SKM-1 treated with dmso at 0.1 percent for 144 hours (cell line): ENCODE measurements around the gene LRRK1.

Source experiments
- DNase-seq: peaks from one replicate; lab custom pipeline; 2025; ENCODE audit not compliant: unreplicated experiment; lab: John Stamatoyannopoulos, UW

The LRRK1 gene

DNA sequence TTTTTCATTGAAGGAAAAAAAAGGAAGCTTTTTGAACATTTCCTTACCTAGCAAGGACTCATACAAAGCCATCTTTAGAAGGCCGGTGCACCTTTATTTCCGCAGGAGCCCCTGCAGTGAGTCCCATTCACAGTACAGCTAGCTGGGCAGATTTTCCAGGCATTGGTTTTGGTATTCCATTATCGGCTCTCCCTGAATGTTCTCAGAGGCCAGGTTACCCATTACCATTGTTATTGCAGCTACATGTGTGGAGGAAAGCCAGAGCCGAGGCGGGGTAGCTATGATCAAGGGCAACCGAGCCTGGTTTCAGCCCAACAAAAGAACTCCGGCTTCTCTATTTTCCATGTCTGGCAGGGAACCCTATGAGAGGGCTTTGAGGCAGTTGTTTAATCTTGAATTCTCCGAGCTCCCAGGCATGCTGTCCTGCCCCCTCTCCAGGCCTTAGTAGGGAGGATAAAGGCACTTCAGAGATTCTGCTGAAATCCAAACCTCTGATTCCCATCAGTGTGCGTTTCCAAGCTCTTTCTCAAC lies 100.3 kb downstream of the LRRK1 start:
- no peak for DNase-seq

DNA sequence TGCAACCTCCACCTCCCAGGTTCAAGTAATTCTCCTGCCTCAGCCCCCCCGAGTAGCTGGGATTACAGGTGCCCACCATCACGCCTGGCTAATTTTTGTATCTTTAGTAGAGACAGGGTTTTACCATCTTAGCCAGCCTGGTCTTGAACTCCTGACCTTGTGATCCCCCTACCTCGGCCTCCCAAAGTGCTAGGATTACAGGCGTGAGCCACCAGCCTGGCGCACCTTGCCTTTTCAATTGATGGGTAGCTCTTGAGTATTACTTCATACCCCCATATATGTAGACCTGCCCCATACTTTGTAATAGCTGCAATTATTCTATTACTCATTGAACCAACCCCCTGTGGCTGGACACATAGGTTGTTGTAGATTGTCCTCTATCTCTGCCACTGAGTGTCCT lies 101.3 kb downstream of the LRRK1 start:
- DNase-seq = no peak

DNA sequence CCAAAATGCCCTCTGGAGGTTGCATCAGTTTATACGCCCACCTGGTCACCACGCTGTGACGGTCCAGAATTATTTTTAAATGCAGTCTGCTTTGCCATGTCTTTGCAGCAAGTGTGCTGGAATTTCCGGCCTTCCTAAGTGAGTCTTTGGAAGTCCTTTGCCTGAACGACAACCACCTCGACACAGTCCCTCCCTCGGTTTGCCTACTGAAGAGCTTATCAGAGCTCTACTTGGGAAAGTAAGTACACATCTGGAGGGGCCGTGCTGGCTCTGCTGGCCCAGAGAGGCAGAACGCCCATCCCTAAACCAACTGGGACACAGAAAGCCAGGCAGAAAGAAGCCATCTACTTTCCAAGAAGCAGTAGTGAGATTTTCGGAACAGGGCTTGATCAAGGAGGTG lies 101.8 kb downstream of the LRRK1 start:
- DNase-seq = no peak

DNA sequence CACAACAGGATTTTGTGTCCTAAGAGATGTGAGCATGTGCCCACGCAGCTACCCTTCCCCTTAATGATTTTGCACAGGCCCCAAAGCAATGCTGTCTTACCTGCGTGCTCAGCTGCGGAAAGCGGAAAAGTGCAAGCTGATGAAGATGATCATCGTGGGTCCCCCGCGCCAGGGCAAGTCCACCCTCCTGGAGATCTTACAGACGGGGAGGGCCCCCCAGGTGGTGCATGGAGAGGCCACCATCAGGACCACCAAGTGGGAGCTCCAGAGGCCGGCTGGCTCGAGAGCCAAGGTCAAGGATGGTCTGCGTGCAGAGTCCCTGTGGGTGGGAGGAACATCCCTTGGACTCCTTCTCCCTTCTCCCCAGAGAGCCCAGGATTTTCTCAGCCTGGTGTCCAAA lies 103.1 kb downstream of the LRRK1 start:
- no peak for DNase-seq

DNA sequence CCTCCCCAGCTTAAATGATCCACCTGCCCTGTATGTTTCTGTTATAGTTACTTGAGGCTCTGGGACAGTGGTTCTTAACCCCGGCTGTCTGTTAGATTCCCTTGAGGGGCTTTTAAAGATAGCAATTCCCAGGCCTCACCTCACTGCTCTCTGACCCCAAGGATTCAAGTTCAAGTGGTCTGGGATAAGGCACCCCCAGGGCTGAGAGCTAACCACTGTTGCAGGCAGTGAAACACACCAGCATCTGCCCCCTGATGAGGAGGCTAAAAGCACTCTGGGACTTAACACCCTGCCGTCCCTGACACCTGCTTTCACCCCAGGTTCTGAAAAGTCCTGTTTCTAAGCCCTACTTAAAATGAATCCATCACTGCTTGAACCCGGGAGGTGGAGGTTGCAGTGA lies 103.7 kb downstream of the LRRK1 start:
- no peak for DNase-seq

DNA sequence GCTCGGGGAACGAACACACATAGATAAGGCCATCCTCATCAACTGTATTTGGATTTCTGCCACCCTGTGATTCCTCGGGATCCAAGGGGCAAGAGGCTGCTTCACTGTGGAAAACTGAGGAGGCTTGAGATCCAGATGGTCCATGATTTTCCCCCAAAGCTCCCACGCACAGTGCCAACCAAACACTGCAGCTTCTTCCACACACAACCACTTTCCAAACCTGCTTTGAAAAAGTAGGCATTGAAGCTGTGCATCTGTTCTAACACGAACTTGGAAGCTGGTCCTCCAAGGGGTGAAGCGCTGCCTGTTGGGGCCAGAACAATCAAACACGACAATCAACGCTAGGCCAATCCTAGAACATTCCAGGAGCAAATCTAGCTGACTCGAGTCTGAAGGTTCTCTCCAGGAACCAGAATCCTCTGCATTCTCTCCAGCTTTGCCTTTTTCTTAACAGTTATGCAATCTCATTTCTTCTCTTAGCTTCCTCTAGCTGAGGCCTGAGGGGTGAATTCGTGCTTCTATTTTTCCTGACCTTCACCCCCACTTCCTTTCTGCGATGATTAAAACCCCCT lies 104.4 kb downstream of the LRRK1 start:
- peak; percentile 28 for DNase-seq

DNA sequence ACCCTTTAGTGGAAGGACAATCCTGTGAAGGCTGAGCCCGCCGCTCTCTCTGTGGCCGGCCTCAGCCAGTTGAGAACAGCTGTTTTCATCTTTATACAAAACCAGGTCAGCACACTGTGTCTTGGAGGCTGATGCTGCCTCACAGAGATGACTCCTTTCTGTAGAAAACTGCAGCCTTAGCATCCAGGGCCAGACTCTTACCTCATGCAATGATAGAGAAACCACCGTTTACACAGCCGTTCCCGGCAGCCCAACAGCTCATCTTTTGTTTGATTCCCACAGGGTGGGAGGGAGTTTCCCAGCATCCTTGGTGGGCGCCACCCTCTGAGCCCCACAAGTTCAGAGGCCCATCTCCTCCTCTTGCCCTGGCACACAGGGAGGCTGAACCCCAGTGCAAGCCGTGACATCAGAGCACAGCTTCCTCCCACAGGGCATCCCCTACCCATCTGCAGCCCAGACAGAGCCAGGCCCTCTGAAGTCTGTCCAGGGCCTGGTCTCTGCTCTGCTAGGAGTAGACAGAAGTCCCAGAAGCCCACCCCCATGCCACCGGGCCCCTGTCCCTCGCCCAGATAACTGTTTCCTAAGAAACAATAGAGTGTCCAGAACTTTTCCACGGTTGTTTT lies 105.0 kb downstream of the LRRK1 start:
- DNase-seq = no peak

DNA sequence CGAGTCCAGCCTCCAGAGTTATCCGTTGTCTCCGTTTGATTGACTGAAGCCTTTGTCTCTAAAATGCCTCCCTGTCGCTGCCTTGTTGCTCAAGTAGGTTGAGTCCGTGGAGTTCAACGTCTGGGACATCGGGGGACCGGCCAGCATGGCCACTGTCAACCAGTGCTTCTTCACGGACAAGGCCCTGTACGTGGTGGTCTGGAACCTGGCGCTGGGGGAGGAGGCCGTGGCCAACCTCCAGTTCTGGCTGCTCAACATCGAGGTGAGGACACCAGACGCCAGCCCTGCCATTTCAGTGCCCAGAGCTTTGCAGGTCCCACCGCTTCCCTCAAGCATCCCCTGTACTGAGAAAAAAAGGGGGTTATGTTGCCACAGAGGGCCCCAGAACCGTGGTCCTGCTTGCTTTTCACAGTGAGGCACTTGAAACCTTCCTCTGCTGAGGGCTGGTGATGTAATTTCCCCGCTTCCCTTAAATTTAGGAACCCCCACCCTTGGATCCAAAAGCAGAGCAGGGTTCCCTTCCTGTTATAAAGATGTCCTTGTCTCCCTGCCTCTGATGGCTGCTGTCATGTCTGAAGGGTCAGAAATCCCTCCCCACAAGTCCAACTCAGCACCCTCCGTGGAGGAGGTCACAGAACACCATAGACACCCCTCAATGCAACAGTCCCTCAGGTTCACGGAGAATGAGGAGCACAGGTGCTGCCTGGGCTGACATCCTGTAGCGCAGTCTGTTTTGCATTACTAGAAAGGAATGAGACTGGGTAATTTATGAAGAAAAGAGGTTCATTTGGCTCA lies 105.7 kb downstream of the LRRK1 start:
- peak; percentile 3 for DNase-seq

DNA sequence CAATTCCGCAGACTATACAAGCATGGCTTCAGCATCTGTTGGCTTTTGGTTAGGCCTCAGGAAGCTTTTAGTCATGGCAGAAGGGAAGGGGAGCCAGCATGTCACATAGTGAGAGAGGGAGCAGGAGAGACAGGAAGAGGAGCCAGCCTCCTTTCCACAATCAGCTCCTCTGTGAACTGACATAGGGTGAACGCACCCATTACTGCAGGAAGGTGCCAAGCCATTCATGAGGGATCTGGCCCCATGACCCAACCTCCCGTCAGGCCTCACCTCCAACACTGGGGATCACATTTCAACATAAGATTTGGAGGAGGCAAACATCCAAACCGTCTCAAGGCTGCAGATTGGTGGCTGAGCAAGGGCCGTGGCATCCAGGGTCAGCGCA lies 106.3 kb downstream of the LRRK1 start:
- DNase-seq = no peak

DNA sequence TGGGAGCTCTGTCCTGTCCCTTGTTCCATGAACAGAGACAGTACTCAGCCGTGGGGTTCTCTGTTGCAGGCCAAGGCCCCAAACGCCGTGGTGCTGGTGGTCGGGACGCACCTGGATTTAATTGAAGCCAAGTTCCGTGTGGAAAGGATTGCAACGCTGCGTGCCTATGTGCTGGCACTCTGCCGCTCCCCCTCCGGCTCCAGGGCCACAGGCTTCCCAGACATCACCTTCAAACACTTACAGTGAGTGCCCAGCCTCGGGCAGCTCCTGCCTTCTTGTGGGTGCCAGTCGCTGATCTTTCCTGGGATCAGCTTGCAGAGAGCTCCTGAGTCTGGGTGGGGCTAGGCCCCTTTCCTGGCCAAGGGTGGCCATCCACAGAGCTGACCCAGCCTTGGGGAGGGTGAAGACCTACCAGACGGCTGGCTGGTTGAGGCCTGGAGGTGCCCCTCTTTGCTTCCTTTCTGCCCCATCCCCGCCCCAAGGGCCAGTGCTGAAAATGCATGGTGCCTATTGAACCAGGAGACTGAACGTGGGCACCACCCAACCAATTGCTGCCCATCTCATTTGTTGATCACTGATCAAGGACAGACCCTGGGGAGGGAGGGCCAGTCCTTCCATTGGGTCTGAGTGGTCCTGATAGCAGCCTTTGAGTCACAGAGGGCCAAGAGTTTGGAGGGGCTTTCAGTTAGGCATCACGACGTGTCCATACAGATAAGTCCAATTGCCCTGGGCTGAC lies 106.9 kb downstream of the LRRK1 start:
- no peak for DNase-seq

DNA sequence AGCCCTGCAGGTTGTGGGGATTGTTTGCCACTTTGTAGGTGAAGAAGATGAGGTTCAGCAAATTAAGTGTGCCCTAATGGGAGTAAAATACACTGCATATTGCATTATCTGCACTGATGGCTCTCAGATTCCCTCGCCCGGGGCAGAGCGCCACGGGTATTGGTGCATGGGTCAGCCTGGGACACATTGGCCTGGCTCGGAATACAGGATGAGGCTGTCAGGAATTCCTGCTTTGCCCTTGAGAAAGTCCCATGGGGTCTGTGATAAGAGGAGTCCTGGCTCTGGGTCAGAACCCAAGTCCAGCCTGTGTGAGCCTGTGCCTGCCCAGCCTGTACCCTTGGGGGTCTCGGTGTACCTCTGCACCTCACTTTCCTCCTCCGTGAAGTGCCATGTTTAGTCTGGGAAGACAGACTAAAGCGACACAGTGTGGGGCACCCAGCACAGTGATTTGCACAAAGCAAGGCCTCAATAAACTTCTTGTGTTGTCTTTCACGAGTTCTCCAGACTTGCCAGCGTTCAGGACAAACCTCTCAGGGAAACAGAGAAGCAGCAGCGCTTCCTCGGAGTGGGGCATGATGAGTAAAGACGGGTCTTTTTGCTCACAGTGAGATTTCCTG lies 107.6 kb downstream of the LRRK1 start:
- no peak for DNase-seq

DNA sequence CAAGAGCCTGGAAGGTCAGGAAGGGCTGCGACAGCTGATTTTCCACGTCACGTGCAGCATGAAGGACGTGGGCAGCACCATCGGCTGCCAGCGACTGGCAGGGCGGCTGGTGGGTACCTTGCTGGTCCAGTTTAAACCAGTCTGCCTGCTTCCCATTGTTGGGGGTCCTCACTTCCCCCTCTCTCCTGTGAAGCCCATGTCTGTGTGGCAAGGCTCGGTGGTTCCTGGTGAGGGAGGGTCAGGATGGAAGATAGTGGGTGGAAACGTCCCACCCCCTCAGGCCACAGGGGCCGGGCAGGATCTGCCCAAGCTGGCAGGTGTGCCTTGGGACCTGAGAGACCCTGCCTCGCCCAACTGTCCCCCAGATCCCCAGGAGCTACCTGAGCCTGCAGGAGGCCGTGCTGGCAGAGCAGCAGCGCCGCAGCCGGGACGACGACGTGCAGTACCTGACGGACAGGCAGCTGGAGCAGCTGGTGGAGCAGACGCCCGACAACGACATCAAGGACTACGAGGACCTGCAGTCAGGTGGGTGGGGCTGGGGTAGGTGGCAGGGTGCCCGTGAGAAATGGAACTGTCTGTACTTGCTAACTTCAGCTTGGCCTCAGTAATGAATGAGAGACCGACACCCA lies 108.2 kb downstream of the LRRK1 start:
- DNase-seq = no peak

DNA sequence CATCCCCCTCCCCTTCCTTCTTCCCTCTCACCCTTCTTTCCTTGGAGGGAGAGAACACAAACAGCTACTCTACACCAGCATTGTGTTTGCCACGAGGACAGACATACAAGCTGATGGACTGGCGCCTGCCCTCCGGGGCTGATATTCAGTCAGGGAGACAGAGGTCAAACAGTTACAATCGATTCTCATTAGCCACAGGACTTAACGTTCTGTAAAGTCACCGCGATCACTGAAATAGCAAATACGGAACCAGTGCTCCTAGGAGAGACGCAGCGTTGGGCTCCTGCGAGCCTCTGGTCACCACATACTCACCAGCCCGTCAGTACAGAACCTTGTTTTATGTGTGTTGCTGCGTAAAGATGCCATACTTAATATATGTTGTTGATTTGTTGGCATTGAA lies 108.8 kb downstream of the LRRK1 start:
- DNase-seq = no peak

DNA sequence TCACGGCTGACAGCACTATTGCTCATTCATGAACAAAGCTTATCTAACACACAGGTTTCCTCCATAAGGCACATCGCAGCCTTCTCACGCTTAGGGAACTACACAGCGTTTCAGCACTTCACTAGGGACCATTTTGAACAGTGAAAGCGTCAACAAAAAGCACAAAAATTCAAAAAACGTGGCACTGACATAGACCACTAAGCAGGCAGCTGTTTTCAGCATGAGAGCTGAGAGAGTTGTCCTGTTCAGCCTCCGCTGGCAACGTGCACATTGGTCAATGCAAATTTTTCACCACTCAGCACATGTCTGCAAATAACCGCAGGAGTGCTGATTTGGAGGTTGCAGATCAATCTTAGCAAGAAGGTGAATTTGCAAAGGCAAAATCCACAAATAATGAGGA lies 109.2 kb downstream of the LRRK1 start:
- no peak for DNase-seq

DNA sequence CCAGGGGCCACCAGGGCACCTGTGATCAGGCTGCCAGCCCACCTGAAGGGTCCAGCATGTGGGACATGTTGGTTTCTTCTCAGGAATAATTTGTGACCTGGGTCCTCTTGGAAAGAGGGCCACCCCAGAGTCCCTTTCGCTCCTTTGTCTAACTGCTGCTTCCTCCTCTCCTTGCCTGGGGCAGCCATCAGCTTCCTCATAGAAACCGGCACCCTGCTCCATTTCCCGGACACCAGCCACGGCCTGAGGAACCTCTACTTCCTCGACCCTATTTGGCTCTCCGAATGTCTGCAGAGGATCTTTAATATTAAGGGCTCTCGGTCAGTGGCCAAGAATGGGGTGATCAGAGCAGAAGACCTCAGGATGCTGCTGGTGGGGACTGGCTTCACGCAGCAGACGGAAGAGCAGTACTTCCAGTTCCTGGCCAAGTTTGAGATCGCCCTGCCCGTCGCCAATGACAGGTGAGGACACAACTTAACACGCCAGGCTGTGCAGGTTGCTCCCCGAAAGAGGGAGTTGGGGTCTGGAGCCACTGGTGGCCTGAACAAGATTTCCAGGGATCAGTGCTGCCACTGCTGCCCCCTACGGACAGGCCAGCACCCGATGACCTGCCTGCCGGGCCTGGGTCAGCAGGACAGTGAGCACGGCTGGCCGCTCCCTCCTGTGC lies 109.7 kb downstream of the LRRK1 start:
- DNase-seq = no peak

DNA sequence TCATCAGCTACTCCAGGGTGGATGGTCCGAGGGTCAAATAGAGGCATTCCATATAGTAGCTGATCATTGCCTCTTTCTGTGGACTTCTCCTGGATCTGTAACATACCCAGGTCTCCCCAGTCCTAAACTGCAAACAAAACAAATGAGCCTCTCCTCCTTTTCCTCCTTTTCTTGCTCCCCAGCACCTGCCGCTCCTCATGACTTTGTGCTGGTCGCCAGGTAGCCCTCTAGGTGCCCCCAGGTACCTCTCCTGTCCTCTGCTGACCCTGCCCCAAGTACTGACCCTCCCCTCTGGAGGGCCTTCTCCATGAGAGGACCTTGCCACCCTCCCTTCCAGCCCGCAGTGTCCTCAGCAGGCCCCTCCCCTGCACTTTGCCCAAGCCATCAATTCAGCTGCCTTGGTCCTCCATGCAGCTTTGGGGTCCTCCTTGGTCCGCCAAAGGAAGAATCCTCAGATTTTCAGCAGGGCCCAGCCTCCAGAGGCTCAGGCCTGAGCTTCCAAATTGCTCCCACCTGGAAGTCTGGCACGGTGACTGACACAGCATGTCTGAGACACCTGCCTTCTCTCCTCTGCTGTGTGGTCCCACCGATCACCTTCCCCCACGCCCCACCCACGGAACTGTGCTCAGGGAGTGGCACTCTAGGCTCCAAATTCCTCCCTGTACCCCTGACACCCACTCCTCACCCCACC lies 111.0 kb downstream of the LRRK1 start:
- DNase-seq = no peak

DNA sequence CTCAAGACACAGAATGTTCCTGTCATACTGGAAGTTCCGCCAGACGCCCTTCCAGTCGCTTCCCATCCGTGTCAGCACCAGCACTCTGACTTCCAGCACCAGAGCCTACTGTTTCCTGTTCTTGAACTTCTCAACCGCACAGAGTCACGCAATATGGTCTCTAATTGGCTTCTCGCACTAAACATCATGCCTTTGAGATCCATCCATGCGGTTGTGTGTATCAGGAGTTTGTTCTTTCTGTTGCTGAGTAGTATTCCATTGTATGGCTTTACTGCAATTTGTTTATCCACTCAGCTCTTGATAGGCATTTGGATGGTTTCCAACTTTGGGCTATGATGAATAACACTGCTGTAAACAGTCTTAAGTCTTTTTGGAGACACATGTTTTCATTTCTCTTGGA lies 112.1 kb downstream of the LRRK1 start:
- no peak for DNase-seq

DNA sequence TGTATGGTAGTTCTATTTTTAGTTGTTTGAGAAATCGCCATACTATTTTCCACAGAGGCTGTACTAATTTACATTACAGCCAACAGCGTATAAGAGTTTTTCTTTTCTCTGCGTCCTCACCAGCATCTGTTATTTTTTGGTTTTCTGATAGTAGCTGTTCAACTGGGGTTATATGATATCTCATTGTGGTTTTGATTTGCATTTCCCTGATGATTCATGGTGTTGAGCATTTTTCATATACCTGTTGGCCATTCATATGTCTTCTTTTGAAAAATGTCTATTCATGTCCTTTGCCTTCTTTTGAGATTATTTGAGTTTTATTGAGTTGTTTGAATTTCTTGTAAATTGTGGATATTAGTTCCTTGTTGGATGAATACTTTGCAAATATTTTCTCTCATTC lies 114.6 kb downstream of the LRRK1 start:
- DNase-seq = no peak

DNA sequence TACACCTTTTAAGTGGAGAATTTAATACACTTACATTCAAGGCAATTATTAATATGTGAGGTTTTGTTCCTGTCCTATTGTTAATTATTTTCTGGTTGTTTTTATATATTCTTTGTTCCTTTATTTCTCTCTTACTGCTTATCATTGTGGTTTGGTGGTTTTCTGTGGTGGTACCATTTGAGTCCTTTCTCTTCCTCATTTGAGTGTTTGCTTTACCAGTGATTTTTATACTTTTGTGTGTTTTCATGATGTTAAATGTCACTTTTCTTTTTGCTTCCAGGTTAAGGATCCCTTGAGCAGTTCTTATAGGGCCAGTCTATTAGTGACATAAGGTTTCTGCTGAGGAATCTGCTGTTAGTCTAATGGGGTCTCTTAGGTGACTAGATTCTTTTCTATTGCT lies 116.5 kb downstream of the LRRK1 start:
- peak; percentile 23 for DNase-seq

DNA sequence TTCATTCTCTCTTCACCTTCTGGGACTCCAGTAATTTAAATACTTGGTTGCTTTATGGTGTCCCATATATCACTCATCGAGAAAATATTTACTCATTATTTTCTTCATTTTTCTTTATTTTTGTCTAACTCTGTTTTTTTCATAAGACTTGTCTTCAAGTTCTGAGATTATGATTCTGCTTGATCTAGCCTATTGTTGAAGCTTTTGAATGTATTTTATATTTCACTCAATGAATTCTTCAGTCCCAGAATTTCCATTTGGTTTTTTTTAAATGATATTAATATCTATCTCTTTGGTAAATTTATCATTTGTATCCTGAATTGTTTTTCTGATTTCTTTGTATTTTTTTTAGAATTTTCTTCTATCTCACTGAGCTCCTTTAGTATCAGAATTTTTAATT lies 117.0 kb downstream of the LRRK1 start:
- no peak for DNase-seq
